Measurements from ENCODE around the gene KCNQ1. TPM values are rescaled to one million over a fixed set of nuclear protein-coding genes. Genes with fewer than 3 reads are reported as not detected.

KCNQ1 gene
- polyA plus RNA-seq, 10 donors, result 1.2 to 3.6 (median 2.4) TPM

DNA sequence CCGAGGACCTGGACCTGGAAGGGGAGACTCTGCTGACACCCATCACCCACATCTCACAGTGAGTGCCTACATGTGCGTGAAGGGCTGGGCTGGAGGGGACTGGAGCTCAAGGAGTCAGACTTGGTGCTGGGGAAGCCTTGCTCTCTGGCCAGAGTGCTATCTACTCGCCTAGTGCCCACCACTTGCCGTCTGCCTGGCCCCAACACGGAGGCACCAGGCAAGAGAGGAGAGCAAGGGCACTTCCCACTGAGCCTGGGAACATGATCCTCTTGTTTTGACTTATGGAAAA lies 217.2 kb downstream of the KCNQ1 start:
- DNase-seq, result no peak

DNA sequence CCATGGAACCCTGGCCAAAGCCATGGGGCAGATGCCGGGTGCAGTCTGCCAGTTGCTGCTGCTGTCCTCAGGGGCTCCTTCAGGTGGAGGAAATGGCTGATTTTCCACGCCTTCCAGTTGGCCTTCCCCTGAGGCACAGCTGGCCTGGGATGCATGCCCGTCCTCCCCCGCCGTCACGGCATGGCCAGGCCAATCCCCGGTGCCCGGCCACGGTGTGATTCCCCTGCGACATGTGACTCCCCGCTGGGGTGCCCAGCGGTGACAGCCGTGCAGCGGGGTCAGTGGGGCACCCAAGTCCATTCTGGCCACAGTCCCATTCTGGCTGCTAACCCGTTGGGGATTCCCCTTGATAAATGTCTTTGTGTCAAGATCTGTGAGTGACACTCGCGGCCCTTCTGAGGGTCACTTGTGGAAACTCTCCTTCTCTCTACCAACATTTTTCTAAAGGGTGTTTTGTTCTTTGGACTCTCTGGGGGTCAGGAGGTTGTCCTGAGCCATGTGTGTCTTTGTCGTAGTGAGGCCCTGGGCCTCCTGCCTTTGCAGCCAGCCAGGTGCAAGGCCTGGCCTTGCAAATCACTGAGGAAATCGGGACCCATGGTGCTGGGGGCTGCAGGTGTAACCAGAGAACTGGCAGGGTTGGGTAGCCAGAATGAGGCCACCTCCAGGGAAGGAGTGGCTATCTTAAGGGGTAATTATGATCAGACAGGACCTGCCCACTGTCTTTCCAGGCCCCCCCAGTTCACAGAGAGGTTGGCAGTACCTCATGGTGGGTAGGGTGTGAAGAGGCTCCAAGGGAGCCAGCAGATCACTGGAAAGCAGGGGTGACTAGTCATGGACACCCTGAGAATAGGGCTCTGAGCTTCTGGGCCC lies 217.9 kb downstream of the KCNQ1 start:
- no peak for DNase-seq

DNA sequence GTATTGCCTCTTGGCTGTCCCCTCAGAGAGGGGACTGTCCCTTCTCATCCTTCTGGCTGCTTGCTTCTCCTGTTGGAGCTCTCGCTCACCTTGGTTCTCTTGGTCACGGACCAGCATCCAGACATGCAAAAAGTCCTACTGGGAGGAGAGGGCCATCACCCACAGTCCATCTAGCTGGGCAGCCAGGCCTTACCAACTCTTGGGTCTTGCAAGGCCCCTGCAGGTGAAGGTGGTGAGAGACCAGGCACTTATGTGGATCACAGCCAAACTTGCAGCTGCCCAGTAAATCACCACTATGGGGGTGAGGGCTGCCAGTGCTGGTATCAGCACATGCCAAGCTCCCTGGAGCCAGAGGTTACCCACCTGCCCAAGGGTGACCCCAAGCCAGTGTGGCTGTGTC lies 218.7 kb downstream of the KCNQ1 start:
- no peak for DNase-seq

DNA sequence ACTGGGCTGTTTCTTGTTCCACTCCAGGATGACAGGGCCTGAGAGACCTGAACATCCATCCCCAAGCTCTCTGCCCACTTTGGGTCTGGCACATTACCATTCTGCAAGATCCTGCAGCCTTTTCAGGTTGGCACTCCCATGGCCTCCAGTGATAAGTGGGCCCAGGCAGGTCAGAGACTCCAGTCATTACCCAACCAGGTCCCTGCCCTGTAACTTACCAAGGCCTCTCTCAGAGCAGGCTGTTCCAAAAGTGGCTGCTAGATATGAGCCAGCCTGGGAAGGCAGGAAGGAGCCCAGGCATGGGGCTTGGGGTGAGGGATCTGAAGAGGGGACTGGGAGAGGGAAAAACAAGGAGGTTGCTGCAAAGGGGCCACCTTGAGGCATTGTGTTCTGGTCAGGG lies 219.1 kb downstream of the KCNQ1 start:
- no peak for DNase-seq

DNA sequence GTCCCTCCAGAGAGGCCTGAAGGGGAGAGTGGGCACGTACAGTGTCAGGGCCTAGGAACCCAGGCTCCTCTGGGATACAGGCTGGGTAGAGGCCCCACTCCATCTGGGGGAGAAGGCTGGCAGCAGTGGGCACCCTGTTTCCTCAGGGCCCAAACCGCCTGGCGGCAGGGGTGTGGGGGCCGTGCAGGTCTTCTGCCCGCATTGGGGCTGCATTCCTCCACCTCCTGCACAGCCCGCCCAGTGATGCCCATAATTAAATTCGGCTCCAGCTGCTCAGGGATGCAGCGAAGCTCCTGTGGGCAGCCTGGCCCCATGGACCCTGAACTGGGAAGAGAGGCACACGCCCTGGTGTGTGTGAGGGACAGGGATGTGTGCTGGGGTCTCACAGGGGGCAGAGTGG lies 219.6 kb downstream of the KCNQ1 start:
- no peak for DNase-seq

DNA sequence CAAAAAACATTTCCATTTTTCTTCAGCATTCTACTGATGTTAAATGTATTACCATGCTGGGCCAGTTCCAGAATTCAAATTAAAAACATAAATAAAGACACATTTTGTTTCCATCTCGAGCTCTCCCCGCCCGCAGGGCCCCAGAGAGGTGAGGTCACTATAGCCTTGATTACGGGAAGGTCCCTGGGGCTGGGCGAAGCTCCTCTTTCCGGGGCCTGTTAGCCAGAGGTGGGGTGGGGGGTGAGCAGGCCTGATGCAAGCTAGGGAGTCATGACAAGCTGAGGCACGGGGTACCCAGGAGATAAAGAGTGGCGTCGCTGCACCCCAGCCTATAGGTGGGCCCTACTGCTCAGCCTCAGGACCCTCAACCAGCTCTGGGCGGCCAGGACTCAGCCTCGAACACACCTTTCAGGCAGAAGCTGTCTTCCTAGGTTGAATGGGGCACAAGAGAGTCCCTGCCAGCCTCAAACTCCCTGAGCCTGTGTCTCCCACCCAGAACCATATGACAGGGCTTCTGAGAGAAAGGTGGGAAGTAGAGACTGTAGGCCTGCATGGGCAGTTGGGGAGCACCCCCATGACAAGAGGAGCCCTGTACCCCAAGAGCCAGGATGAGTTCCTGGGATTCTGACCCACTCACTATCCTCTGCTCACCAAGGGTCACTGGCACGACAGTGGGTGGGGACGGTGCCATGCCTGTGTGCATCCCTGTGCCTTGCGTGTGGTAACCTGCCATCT lies 220.2 kb downstream of the KCNQ1 start:
- DNase-seq, result peak in 2 of 3 donors; percentile 47 to 71

DNA sequence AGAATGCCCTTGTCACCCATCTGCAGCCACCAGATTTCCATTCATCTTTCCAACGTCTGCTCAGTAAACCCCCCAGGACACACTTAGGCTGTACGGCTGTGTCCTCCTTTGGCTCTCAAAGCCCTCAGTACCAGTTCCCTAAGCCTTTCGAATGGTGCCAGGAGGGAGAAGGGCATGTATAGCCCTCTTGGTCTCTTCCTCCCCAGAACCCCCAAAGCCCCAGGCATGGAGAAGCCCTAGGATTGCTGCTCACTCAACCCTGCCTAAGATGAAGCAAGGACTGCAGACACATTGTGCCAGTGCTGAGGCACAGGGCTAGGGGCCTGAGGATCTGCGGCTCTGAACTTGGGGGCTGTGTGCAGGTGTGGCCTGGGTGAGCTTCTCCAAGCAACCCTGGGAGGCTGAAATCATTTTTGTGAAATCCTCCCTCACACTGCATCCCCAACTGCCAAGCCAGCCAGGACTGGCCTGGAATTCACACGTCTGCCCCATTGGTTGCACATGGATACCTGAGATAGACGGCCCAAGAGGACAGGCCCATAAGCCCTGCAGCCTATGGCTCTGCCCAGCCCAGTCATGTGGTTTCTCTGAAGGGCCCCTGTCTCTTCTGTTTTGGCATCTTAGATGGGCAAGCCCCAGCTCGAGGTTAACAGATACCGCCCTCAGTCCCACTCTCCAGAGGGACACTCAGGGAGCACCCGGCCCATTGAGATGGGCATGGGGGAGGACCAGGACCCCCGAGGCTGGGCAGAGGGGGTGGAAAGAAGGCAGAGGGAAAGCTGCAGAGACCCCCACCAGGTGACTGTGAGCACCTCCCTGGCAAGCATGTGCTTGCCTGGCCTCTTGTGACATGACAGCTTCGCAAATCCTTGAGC lies 221.0 kb downstream of the KCNQ1 start:
- no peak for DNase-seq

DNA sequence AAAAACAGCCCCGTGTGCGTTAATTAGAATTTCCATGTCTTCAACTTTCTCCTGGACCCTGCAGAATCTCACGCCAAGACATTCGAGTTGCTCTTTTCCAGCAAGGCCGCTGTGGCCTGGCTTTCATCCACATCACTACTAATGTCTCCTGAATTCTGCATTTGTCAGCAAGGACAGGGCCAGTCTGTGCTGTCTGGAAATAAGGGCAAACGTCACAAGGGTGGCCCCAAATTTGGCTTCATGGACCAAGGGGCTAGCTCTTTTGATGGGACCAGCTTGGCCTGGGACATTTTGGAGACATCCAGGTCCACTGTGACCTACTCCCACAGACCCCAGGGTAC lies 221.6 kb downstream of the KCNQ1 start:
- peak in 2 of 3 donors; percentile 71 to 79 for DNase-seq

DNA sequence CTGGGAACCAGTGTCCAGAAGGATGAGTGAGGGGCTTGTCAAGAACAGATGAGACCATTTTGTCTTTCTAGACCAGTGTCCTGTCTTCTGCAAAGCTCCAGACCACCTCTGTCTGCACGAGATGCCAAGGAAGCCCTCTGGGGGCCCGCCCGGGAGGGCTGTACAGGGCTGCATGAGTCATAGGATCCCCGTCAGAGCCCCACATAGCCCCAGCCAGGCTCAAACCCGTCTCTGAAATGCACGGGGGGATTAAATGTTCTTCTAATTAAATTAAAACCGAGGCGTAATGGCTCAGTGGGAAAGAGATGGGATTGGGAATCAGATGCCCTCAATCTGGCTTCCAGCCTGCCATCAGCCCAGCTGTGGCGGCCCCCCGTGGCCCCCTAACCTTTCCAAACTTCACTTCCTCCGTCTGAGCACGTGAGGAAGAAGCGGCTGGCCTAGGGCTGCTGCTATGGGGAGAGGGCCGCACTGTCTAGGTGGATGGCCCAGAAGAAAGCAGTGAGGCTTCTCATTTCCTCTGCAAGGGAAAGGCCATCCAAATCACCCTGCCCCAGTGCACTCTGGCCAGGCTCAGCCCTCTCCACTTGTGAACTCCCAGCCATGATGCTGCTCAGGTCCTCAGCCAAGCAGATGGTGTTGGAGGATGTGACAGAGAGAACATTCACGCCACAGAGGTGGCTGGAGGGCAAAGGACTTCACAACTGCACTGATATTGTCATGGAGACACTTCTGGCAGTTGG lies 222.2 kb downstream of the KCNQ1 start:
- no peak for DNase-seq

DNA sequence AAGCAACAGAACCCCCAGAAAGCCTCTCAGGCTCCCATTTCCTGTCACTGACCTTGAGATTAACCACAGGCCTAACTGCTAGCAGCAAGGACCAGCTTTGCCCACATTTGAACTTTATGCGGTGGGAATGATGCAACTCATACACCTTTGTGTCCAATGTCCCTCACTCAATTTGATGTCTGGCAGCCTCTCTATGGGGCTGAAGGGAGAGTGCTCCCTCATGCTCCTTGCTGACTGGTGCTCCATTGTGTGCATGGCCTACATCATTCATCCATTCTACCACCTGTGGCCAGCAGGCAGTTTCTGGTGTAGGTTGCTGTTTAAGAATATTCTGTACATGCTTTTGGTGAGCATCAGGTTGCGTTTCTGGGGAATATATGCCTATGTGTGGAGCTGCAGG lies 223.1 kb downstream of the KCNQ1 start:
- no peak for DNase-seq

DNA sequence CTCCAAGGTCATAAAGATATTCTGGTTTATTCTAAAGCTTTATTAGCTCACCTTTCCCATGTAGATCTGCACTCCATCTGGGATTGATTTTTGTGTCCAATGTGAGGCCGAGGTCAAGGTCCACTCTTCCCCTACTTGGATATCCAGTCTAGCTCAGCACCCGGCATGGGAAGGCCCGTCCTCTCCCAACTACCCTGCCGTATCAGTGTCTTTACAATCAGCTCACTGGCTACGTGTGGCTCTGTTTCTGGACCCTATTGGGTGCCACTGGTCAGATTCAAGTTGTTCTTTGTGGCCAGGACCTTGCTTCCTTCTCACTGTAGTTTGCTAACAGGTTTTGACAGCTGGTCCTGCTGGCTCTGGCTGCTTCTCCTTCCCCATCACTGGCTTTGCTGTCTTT lies 224.1 kb downstream of the KCNQ1 start:
- DNase-seq, result no peak

DNA sequence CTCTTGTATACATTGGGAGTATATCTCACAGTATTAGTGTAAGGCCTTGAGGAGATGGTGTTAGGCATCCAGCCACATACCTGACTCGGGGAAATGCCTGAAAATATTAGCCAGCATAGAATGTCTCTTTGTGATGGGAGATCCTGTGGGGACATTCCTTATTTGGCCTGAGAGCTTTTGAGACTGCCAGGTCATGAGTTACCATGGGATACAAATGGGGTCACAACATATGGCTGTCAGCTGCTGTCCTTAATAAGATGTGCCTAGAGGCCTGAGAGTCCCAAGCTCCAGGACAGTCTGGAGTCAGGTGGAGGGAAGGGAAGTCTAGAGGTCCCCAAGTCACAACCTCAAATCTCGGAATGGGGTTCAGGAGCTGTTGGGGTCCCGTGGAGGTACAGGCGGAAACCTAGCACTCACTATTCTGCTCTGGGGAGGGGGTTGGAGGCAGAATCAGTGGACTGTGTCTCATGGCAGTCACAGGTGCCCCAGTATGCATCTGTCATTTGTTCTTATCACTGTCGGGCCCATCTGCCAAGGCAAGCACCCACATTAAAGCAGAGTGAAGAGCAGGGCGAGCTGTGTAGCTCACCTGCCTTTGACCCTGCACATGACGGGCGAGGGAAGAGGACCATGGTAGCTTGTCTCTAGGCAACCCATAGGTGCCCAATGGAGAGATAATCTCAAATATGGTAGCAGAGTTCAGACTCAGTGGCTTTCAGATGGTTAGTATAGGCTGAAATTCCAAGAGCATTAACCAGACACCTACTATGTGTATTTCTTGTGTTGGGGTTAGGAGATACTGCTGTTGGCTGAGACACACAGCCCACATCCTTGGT lies 225.0 kb downstream of the KCNQ1 start:
- DNase-seq, result no peak

DNA sequence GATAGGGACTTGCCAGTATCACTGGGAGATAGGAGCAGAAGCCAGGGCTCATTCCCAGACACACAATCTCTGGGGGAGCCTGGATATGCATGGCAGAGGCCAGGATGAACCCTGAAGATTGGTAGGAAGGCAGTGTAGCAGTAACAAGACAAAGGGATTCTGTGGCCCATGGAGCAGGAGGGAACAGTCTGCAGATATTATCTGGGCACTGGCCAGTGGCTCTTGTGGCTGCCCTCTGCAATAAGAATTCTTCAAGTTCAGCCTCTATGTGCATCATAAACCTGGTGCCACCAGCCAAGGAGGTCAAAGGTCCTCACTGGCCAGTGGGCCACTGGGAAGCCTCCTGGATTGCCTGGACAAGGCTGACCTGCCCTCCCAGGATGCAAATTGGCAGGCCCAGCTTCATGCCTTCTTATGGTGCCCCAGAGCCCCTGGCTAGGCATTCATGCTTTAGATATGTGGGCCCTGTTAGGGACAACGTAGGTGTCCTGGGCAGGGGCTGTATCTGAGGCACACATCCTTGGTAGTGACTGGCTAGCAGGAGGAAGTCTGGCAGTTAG lies 225.8 kb downstream of the KCNQ1 start:
- DNase-seq, result no peak

DNA sequence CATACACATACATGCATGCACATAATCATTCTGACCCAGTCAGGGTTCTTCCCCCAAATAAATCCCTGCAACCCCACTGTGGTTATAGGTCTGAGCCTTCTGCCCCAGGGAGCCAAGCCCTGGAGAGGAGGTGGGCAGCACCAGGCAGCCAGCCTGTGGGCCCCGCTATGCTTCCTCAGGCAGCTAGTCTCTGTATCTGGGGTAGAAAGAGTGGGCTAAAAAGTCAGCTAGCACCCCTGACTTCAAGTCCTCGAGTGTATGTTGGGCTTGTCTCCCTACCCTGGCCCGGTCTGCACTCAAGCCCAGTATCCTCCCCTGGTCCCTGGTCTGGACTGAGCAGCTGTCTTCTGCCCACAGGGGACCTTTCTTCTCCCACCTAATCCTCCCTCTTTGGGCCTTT lies 226.9 kb downstream of the KCNQ1 start:
- DNase-seq, result no peak

DNA sequence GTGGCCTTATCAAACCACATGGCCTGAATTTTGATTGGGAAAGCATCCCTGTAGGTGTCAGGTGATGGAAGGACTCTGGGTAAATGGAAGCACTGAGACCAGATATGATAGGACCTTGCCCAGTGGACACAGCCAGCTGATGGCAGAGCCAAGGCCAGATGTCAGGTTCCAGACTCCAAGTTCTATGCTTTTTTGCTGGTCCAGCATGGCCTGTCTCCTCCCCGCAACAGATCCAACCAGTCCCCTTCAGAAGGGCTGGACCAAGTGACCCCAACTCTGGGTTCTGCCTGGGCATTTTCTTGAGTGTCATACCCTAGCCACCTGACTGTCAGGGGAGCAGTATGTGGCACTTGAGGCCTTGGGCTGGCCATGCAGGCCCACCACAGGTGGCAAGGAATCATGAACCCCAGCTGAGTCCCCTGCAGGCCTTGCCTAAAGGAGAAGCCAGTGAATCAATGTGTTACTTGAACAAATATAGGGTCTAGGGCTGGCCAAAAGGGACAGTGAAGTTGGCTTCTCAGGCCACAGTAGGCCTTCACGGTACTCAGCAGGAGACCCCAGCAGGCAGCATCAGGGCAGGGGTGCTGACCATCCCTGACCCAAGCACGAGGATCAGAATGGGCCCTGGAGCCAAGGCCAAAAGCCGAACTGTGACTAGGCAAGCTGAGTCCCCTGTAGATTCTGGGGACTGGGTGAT lies 227.9 kb downstream of the KCNQ1 start:
- no peak for DNase-seq

DNA sequence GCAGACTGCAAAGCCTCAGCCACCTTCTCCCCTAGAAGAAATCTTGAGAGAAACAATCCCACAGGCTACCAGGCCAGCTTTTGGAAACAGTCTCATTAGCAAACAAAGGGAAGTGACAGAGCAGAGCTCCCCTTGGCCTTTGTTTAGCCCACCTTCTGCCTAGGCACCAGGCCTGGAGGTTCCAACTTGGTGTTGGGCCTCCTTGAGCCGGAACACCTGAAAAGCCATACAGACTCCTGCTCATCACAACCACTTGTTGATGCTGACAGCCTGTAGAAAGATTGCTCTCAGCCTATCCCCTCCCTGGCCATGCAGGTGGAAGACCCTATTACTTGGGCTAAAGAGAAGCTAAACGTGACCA lies 228.4 kb downstream of the KCNQ1 start:
- no peak for DNase-seq

DNA sequence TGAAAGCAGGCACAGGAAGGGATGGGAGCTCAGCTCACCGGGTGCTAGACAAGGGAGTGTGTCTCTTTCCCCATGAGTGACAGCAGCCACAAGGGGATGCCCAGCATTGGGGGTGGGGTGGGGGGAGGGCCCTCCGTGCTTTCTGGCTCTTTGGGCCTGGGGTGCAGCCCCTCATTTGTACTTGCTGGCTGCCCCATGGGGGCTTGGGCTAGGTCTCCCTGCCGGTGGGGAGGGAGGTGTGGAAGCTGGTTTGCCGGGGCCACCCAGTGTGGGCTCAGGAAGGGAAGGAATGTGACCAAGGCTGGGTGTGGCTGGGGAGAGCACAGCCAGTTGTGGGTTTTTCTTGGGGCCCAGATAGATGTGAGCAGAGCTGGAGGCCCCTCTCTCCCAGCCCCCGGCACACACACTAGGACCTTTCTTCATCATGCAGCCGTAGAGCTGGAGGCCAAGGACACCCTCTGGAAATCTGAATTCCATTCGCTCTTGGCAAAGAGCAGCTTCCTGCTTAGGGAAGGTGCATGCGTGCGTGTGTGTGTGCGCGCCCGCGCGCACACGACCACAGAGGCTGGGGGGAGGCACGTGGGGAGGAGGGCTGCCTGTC lies 229.2 kb downstream of the KCNQ1 start:
- no peak for DNase-seq

DNA sequence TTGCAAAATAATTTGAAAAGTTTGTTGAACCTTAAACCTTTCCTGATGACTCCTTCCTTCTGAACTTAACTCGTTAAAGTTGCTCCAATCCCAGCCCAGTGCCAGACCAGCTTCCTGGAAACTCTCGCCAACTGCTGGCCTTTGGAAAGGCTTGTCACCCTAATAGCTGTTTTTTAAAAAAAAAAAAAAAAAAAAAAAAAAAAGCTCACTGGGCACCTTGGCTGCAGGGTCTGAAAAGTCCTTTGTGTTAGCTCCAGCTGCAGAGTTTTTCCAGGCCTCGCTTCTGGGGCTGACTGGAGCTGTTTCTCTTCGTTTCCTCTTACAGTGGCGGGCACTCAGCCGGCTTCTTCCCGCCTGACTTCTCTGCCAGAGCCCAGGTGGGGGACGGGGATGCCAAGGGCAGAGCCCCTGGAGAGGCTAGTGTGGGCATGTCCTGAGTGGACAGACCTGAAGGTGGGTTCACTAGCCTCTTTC lies 229.9 kb downstream of the KCNQ1 start:
- DNase-seq, result peak in 1 of 3 donors; percentile 44

DNA sequence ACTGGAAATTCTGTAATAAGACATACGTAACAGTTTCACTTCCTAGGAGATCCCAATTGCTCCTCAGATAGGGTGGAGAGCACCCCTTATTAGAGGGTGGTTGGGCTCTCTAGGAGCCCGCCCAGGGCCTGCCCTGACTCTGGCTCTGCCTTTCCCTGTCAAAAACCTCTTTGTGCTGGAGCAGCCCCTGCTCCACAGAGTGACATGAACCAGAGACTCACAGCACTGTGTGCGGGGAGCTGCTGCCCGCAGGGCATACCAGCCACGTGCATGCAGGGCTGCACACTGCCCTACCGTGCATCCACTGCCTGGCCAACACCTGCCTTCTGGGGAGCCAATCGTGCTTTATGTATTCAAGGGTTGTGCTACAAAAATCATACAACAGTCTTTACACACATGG lies 230.7 kb downstream of the KCNQ1 start:
- no peak for DNase-seq

Measured in muscle of back (tissue), 11 donors.